ENCODE measurements around the gene UNCX.

- TF ChIP-seq YY1 (IDR thresholded peaks at IDR 0.05; ENCODE audit: insufficient read depth, insufficient read length) = no peak
- TF ChIP-seq ZNF274 (IDR thresholded peaks at IDR 0.05; ENCODE audit: low read depth, low read length) = no peak
These were observed 34.6 kb downstream of the UNCX start for GRCh38 chr7:1267016-1267900.

Measured in NT2/D1 (cell line).